SK-N-SH (cell line): ENCODE measurements around the gene PRIMPOL. TPM values are rescaled to one million over a fixed set of nuclear protein-coding genes. Genes with fewer than 3 reads are reported as not detected.

Source experiments
- CTCF ChIA-PET: fragments of 300-600, 350-600 bp; formaldehyde crosslinking; extraction: SDS; loops from one replicate; lab custom pipeline; 2021; lab: Yijun Ruan, JAX
- POLR2A ChIA-PET: fragments of 350-600 bp; sonication (Branson Sonifier 250); formaldehyde crosslinking; extraction: SDS; loops from one replicate; lab custom pipeline; 2020; ENCODE audit warnings: antibody characterized with exemption, inconsistent platforms; lab: Yijun Ruan, JAX
- DNase-seq: peaks from one replicate; pipeline ENCODE4 v3.0.0; 2012
- H2AFZ ChIP-seq: fragments of 200-600 bp; sonication (generic); 2 replicates; pipeline ENCODE4 v1.8.1; 2016; ENCODE audit warnings: antibody characterized with exemption, mild to moderate bottlenecking, low read depth
- H3F3A ChIP-seq: fragments of 200-600 bp; sonication (generic); replicated peaks from 2 replicates; pipeline ENCODE3; 2016; ENCODE audit warnings: antibody characterized with exemption, mild to moderate bottlenecking; ENCODE audit not compliant: insufficient read depth
- H3K27ac ChIP-seq, 2 experiments: fragments of 200-500 bp in 1 of 2; fragments of 200-600 bp in 1 of 2; sonication (Bioruptor generic) in 1 of 2; sonication (generic), shearing (Covaris generic) in 1 of 2; 2 replicates each; pipeline versions ENCODE4 v1.5.1 to v1.6.1; 2014 to 2016; ENCODE audit warnings: low read depth in 2 of 2, inconsistent platforms in 1 of 2, low read length in 1 of 2, mild to moderate bottlenecking in 1 of 2, mixed read lengths in 1 of 2
- H3K27me3 ChIP-seq: fragments of 200-600 bp; sonication (generic), shearing (Covaris generic); 2 replicates; pipeline ENCODE4 v1.6.1; 2016; ENCODE audit warnings: mixed run types; ENCODE audit not compliant: insufficient read depth
- H3K36me3 ChIP-seq, 2 experiments: fragments of 200-500 bp in 1 of 2; fragments of 200-600 bp in 1 of 2; sonication (Bioruptor generic) in 1 of 2; sonication (generic) in 1 of 2; replicated peaks in 1 of 2; 2 replicates each; pipeline versions ENCODE3 to v1.5.1; 2014 to 2016; ENCODE audit warnings: low read length in 1 of 2, mild to moderate bottlenecking in 1 of 2; ENCODE audit not compliant: insufficient read depth in 2 of 2, control insufficient read depth in 1 of 2
- H3K4me1 ChIP-seq, 2 experiments: fragments of 200-500 bp in 1 of 2; fragments of 200-600 bp in 1 of 2; sonication (Bioruptor generic) in 1 of 2; sonication (generic), shearing (Covaris generic) in 1 of 2; 2 replicates each; pipeline versions ENCODE4 v1.5.1 to v1.6.1; 2014 to 2016; ENCODE audit warnings: low read depth in 1 of 2, low read length in 1 of 2, mixed run types in 1 of 2; ENCODE audit not compliant: insufficient read depth in 2 of 2, control insufficient read depth in 1 of 2
- H3K4me2 ChIP-seq: fragments of 200-600 bp; sonication (generic), shearing (Covaris generic); 2 replicates; pipeline ENCODE4 v1.6.1; 2017; ENCODE audit warnings: mixed run types
- H3K4me3 ChIP-seq, 2 experiments: fragments of 200-500 bp in 1 of 2; fragments of 200-600 bp in 1 of 2; sonication (Bioruptor generic) in 1 of 2; sonication (generic), shearing (Covaris generic) in 1 of 2; 2 replicates each; pipeline versions ENCODE4 v1.5.1 to v1.8.1; 2014 to 2016; ENCODE audit warnings: low read depth in 2 of 2, inconsistent platforms in 1 of 2, low read length in 1 of 2, mild to moderate bottlenecking in 1 of 2, mixed read lengths in 1 of 2, moderate library complexity in 1 of 2
- H3K79me2 ChIP-seq: fragments of 200-600 bp; sonication (generic); 2 replicates; pipeline ENCODE4 v1.8.1; 2017; ENCODE audit warnings: mild to moderate bottlenecking; ENCODE audit not compliant: insufficient read depth
- H3K9ac ChIP-seq: fragments of 200-600 bp; sonication (generic); 2 replicates; pipeline ENCODE4 v1.6.1; 2017; ENCODE audit warnings: mixed run types
- H3K9me2 ChIP-seq: fragments of 200-600 bp; sonication (generic); 2 replicates; pipeline ENCODE4 v1.6.1; 2017; ENCODE audit warnings: mixed run types
- H3K9me3 ChIP-seq: fragments of 200-600 bp; sonication (generic); 2 replicates; pipeline ENCODE4 v1.6.1; 2017; ENCODE audit warnings: mixed run types, mild to moderate bottlenecking, moderate library complexity
- H4K20me1 ChIP-seq: fragments of 200-600 bp; sonication (generic); 2 replicates; pipeline ENCODE4 v1.6.1; 2017; ENCODE audit warnings: mild to moderate bottlenecking, mixed run types; ENCODE audit not compliant: insufficient read depth
- ELF1 ChIP-seq: IDR thresholded peaks from 2 replicates; pipeline ENCODE4 v1.4.0; 2012
- EZH2phosphoT487 ChIP-seq: fragments of 200-600 bp; sonication (generic); IDR thresholded peaks from 2 replicates; pipeline ENCODE4 v1.6.1; 2017; ENCODE audit warnings: low read depth, mixed run types, mild to moderate bottlenecking, antibody characterized with exemption, moderate library complexity, borderline replicate concordance
- FOSL2 ChIP-seq: IDR thresholded peaks from 2 replicates; pipeline ENCODE4 v1.4.0; 2012; ENCODE audit warnings: low read depth, mild to moderate bottlenecking, moderate library complexity, borderline replicate concordance
- FOXJ3 ChIP-seq: sonication (generic); formaldehyde crosslinking; IDR thresholded peaks from 2 replicates; pipeline ENCODE4 v1.5.1; 2020; ENCODE audit warnings: mild to moderate bottlenecking, missing genetic modification reagents
- GABPA ChIP-seq: IDR thresholded peaks from 2 replicates; pipeline ENCODE4 v1.4.0; 2012; ENCODE audit warnings: low read depth, mild to moderate bottlenecking
- GATA2 ChIP-seq: sonication (generic); formaldehyde crosslinking; IDR thresholded peaks from 2 replicates; pipeline ENCODE4 v1.5.0; 2020; ENCODE audit warnings: mild to moderate bottlenecking, missing genetic modification reagents
- IRF3 ChIP-seq: fragments of 150-350 bp; IDR thresholded peaks from 2 replicates; pipeline ENCODE4 v1.6.1; 2016; ENCODE audit warnings: mild to moderate bottlenecking, low read depth, low read length
- JUND ChIP-seq: IDR thresholded peaks from 2 replicates; pipeline ENCODE4 v1.4.0; 2012
- MAX ChIP-seq: IDR thresholded peaks from 2 replicates; pipeline ENCODE4 v1.4.0; 2012; ENCODE audit warnings: low read depth
- MEF2A ChIP-seq: IDR thresholded peaks from 2 replicates; pipeline ENCODE4 v1.4.0; 2012; ENCODE audit warnings: low read depth, borderline replicate concordance
- NRF1 ChIP-seq: IDR thresholded peaks from 2 replicates; pipeline ENCODE4 v1.6.1; 2012; ENCODE audit warnings: low read depth, mild to moderate bottlenecking, low read length
- PBX3 ChIP-seq: IDR thresholded peaks from 2 replicates; pipeline ENCODE4; 2012
- REST ChIP-seq: IDR thresholded peaks from 2 replicates; pipeline ENCODE4 v1.6.1; 2012; ENCODE audit warnings: mild to moderate bottlenecking, low read depth, low read length, moderate library complexity
- RFX5 ChIP-seq: IDR thresholded peaks from 2 replicates; pipeline ENCODE4 v1.6.1; 2012; ENCODE audit warnings: mild to moderate bottlenecking, improper control_type of control experiment, low read length
- RXRA ChIP-seq: IDR thresholded peaks from 2 replicates; pipeline ENCODE4 v1.4.0; 2012; ENCODE audit warnings: low read depth, mild to moderate bottlenecking, borderline replicate concordance
- SIN3A ChIP-seq: IDR thresholded peaks from 2 replicates; pipeline ENCODE4 v1.6.1; 2012; ENCODE audit warnings: low read depth, mild to moderate bottlenecking, low read length, moderate library complexity, borderline replicate concordance
- TAF1 ChIP-seq: IDR thresholded peaks from 2 replicates; pipeline ENCODE4 v1.6.1; 2012; ENCODE audit warnings: low read depth, mild to moderate bottlenecking, low read length, moderate library complexity, borderline replicate concordance
- TCF12 ChIP-seq: IDR thresholded peaks from 2 replicates; pipeline ENCODE4 v1.4.0; 2012
- TEAD4 ChIP-seq: IDR thresholded peaks from 2 replicates; pipeline ENCODE4 v1.4.0; 2012; ENCODE audit warnings: mild to moderate bottlenecking, borderline replicate concordance; ENCODE audit not compliant: insufficient read depth
- USF1 ChIP-seq: IDR thresholded peaks from 2 replicates; pipeline ENCODE4 v1.4.0; 2012; ENCODE audit warnings: low read depth, borderline replicate concordance
- USF2 ChIP-seq: fragments of 150-350 bp; IDR thresholded peaks from 2 replicates; pipeline ENCODE4 v1.6.1; 2017; ENCODE audit warnings: antibody characterized with exemption, low read length, low read depth, borderline replicate concordance
- YY1 ChIP-seq: IDR thresholded peaks from 2 replicates; pipeline ENCODE4 v1.4.0; 2012; ENCODE audit warnings: low read depth, mild to moderate bottlenecking
- WGBS: methylation state at CpG from one replicate; pipeline ENCODE4 v1.1.6; 2017; ENCODE audit warnings: low lambda C conversion rate; 5-methylcytosine and 5-hydroxymethylcytosine counted together
- polyA plus RNA-seq, 3 experiments: library from polyadenylated mRNA; depleted of rRNA; stranded (reverse); fragments of >200 nt; gene quantifications; 2 replicates each; pipeline ENCODE4 v1.2.3, GENCODE V29; 2012

Gene PRIMPOL
- polyA plus RNA-seq, 1 of the 3 experiments (the other 2 are of a cell fraction) = 8.0 TPM

GRCh38 chr4:184680698-184681097 lies 31.2 kb downstream of the PRIMPOL start:
- H3K4me2 ChIP-seq = no peak overlapping the region
- no peak overlapping the region for H2AFZ ChIP-seq
- no peaks in the 10 kb centered on the region for H3K9me3 ChIP-seq
- no peak for DNase-seq
- H3K27ac ChIP-seq = no peak overlapping the region
- no peaks in the 10 kb centered on the region for H3K9me2 ChIP-seq
- H3K9ac ChIP-seq = no peak overlapping the region
- no peaks in the 10 kb centered on the region for H3K79me2 ChIP-seq
- ChIA-PET POLR2A (no interaction called here), CTCF (no interaction called here)
- no peaks in the 10 kb centered on the region for H3K4me1 ChIP-seq
- no peaks in the 10 kb centered on the region for H3F3A ChIP-seq
- H4K20me1 ChIP-seq = no peaks in the 10 kb centered on the region
- TF ChIP-seq YY1 = no peak
- no peak for TF ChIP-seq FOXJ3 (CRISPR knock-in tag)
- no peak for TF ChIP-seq PBX3
- no peak for TF ChIP-seq MAX
- TF ChIP-seq MEF2A = no peak
- TF ChIP-seq FOSL2 = no peak
- no peak for TF ChIP-seq ELF1
- TF ChIP-seq RXRA = no peak
- no peak for TF ChIP-seq TEAD4
- peaks cover 0 to 3% of the 10 kb centered on the region in 2 experiments for H3K36me3 ChIP-seq
- no peak overlapping the region for H3K4me3 ChIP-seq
- H3K27me3 ChIP-seq = no peaks in the 10 kb centered on the region
- WGBS = 90% methylated on average over 9 of the region's 9 CpGs

- no peaks in the 10 kb centered on the region for H3F3A ChIP-seq
- TF ChIP-seq FOSL2 = no peak
- no peak for TF ChIP-seq REST
- TF ChIP-seq GATA2 (CRISPR knock-in tag) = no peak
- TF ChIP-seq RFX5 = no peak
- TF ChIP-seq EZH2phosphoT487 = no peak
- no peak for TF ChIP-seq IRF3
- no peak for TF ChIP-seq SIN3A
- TF ChIP-seq TCF12 = no peak
- no peak for TF ChIP-seq USF2
- no peak for TF ChIP-seq GABPA
- TF ChIP-seq NRF1 = no peak
- TF ChIP-seq USF1 = no peak
- no peak for TF ChIP-seq JUND
- no peak for TF ChIP-seq TAF1
- TF ChIP-seq, all 33 proteins: peak for 0
- 94% methylated on average over 1 of the region's 1 CpG for WGBS
- H2AFZ ChIP-seq = no peak overlapping the region
- no peaks in the 10 kb centered on the region for H3K79me2 ChIP-seq
- H3K27me3 ChIP-seq = no peaks in the 10 kb centered on the region
- no peak overlapping the region for H3K27ac ChIP-seq
- POLR2A ChIA-PET = no interaction called here
- H3K9me3 ChIP-seq = no peaks in the 10 kb centered on the region
- no peak overlapping the region for H3K4me3 ChIP-seq
- H3K36me3 ChIP-seq = peaks cover 0 to 3% of the 10 kb centered on the region in 2 experiments
- H3K9ac ChIP-seq = no peak overlapping the region
- no peaks in the 10 kb centered on the region for H3K9me2 ChIP-seq
- DNase-seq = no peak
- no peak overlapping the region for H3K4me2 ChIP-seq
- no peaks in the 10 kb centered on the region for H3K4me1 ChIP-seq
- CTCF ChIA-PET = no interaction called here
- H4K20me1 ChIP-seq = no peaks in the 10 kb centered on the region
Observed at GRCh38 chr4:184681916-184682315, 32.4 kb downstream of the PRIMPOL start.
